ENCODE data around the gene MREG.

The MREG gene

GRCh38 chr2:215895330-215895729 is 118.0 kb downstream of the MREG start:
- no peak for DNase-seq (ENCODE audit: low read depth in 3 of 3)

Data from stimulated activated CD4-positive, alpha-beta T cell treated with anti-CD3 and anti-CD28 coated beads, TNF-alpha, amount 100 ng/mL, for 4 hours (primary cell).